Cerebellar nuclear complex (tissue), 1 donor: Measurements from ENCODE around the gene WNT11.

ENCODE experiments used
- DNase-seq, 2 experiments: peaks; one replicate each; lab custom pipeline; 2025; lab: John Stamatoyannopoulos, UW

Gene WNT11

GRCh38 chr11:76206327-76207081 lies at the start of gene WNT11:
Gene WNT11 (minus strand): TSS chr11:76206502. CDS start chr11:76206407, 95 bp downstream.
- no peak for DNase-seq

DNA sequence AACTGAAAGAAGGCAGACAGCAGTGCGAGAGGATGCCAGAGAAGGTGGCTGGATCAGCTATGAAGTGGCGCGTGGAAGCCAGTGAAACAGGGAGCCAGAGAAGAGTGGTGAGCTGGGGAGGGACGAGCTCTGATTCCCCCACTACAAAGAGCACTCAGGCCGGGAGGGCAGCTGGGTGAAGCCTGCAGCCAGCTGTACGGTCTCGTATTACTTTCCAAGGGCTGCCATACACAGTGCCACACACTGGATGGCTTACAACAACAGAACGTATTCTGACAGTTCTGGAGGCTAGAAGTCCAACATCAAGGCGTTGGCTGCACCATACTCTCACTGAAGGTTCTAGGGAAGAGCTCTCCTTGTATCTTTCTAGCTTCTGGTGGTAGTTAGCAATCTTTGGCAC lies 47.1 kb upstream of the WNT11 start:
- DNase-seq: no peak

DNA sequence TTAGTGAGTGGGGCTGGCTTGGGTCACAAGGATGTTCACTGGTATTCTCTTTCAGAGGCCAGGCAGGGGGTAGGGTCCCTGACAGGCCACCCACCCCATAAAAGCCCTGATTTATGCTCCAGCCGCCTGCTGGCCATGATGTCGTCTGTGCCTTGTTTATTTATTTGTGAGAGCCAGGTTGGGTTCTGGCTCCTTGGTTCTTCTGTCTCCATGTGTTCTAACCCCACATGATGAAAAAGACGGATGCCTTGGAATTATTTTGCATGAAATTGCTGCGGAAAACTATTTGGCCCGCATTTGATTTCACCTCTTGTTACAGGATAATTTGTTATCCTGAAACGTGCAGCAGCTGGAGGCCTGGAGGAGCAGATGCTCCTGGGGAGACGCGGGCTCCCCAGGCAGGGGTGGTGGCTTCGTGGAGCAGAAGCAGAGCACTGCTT lies 46.3 kb upstream of the WNT11 start:
- DNase-seq: no peak

GRCh38 chr11:76251576-76251975 lies 45.3 kb upstream of the WNT11 start:
- DNase-seq: no peak

- DNase-seq: no peak
Observed at GRCh38 chr11:76251226-76251575, 44.9 kb upstream of the WNT11 start.

GRCh38 chr11:76250520-76251225 lies 44.4 kb upstream of the WNT11 start:
- no peak for DNase-seq

- no peak for DNase-seq
Observed at GRCh38 chr11:76249195-76249741, 43.0 kb upstream of the WNT11 start.

DNA sequence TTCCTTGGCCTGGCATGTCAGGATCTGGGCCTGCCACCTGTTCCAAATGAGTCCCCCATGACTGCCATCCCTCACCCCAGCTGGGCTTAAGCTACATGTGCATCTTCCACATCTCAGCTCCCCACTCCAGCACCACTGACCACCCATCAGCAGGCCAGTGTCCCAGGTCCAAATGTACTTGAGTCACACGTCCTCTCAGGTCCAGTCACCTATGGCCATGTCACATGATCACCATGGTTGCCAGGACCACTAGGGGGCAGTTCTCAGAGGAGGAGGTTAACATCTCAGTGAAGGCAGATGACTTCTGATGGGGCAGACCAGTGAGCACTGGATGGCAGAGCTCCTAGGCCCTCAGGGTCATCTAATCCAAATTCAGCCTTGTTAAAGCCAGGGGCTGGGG lies 41.9 kb upstream of the WNT11 start:
- no peak for DNase-seq

DNA sequence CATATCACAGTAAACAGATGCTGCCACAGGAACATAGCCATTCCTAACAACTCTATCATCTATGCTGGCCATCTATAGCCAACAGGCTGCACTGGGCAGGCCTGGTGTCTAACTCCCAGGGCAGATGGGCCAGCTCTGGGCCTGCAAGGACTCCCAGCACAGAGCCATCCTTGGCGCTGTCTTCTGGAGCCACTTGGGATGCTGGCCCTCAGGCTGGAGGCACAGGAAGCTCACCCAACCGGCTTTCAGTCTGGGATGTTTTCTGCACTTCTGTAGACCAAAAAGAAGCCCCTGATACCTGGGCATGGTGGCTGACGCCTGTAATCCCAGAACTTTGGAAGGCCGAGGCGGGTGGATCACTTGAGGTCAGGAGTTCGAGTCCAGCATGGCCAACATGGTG lies 40.8 kb upstream of the WNT11 start:
- DNase-seq: no peak

- no peak for DNase-seq
Observed at GRCh38 chr11:76246271-76246933, 40.1 kb upstream of the WNT11 start.

GRCh38 chr11:76245720-76246119 lies 39.4 kb upstream of the WNT11 start:
- DNase-seq: no peak

GRCh38 chr11:76244316-76244851 lies 38.1 kb upstream of the WNT11 start:
- DNase-seq: no peak

- DNase-seq: no peak
Observed at GRCh38 chr11:76243957-76244285, 37.6 kb upstream of the WNT11 start.

DNA sequence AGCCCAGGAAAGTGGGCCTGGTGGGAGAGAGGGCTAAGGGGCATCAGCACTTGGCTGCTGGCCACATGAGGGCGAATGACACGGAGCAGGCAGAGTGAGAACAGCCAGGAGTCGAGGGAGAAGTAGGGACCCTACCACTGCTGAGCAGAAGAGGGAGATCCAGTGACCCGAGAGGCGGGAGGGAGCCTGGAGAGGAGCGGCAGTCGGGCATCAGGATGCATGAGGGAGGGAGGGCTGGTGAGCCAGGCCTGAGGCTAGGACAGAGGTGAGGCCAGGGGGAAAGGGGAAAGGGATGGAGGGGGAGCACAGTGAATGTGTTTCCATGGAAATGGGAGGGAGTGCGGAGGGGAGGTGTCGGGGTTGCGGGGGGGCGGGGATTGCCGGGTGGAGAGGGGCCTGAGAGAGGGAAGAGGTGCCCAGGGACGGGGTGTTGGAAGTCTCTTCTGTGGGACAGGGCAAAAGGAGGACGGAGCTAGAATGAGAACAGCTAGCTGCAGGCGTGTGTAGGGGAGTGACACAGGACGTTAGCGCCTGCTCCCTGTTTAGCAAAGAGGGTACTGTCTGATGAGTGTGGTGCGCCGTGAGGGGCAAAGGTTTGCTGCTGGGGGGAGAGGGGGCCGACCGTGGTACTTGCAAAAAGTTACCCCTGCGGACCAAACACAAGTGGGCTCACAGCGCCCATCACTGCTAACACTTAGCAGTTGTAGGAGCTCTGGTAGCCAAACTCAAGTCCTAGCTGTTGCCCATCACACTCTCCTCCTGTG lies 37.1 kb upstream of the WNT11 start:
- no peak for DNase-seq

DNA sequence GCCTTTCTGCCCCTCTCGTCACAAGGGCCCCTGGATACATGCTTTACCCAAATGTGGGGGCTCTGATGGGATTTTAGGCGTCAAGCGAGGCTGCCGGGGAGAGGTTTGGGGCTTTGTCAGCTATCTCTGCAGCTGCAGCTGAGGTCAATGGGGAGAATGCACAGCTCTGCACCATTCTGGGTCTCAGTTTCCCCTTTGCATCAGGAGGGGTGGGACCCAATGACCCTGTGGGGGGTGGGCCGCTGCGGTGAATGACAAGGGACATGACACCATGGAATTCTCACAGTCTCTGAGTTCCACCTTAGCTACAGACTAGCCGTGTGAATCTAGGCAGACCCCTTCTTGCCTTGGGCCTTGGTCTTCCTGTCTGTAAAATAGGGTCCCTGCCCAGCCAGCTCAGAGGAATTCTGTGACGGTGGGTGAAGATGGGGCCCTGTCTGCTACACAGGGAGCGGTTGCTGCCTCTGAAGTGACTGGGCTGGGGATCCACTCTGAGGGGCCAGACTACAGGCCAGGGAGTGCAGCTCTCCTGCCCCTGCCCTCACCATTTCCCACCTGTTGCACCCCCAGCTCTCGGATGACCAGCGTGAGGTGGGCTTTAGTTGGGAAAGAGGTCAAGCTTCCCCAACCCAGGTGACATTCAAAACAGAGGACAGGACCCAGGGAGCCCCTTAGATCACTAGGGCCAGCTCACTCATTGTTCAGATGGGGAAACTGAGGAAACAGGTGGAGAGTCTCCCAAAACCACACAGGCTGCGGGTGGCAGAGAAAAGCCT lies 35.9 kb upstream of the WNT11 start:
- DNase-seq: no peak

- no peak for DNase-seq
Observed at GRCh38 chr11:76241243-76242000, 35.1 kb upstream of the WNT11 start.

GRCh38 chr11:76240666-76241065 lies 34.4 kb upstream of the WNT11 start:
- DNase-seq: no peak

- DNase-seq: no peak
Observed at GRCh38 chr11:76240161-76240540, 33.8 kb upstream of the WNT11 start.

DNA sequence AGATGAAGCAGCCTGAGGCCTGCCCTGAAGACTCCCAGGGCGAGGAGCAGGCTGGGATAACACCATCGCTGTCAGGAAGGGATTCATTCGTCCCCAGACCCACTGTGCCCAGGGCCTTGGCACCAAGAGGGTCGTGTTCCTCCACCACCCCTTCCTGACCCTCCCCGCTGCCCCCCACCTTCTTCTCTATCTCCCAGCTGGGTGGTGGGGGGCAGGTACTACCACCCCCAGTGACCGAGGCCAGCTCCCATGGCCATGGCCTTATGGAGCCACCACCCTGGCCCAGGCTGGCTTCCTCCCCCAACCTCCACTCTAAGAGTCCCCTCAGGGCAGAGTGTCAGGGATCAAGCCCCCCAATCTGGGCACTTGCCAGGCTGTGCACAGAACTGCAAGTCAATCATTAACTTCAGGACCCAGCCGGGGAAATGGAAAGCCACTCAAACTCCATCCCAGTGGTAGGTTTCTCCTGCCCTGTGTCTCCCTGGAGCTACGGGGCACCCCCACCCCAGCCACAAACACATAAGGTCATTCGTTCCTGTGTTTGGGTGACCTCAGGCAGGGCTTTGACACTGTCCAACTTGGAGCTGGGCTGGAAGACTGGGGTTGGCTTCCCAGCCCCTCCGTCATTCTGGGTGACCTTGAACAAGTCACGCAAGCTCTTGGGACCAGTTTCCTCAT lies 33.3 kb upstream of the WNT11 start:
- no peak for DNase-seq

GRCh38 chr11:76238551-76238950 lies 32.2 kb upstream of the WNT11 start:
- no peak for DNase-seq
